Measurements from ENCODE around the gene EHD3.

Gene EHD3

GRCh38 chr2:31238906-31239592 is 5.1 kb downstream of the EHD3 start:
- H2AFZ ChIP-seq (ENCODE audit: low read length): no peak overlapping the region
- H3K27me3 ChIP-seq (replicated peaks; ENCODE audit: insufficient read depth, low read length): no peaks in the 10 kb centered on the region

DNA sequence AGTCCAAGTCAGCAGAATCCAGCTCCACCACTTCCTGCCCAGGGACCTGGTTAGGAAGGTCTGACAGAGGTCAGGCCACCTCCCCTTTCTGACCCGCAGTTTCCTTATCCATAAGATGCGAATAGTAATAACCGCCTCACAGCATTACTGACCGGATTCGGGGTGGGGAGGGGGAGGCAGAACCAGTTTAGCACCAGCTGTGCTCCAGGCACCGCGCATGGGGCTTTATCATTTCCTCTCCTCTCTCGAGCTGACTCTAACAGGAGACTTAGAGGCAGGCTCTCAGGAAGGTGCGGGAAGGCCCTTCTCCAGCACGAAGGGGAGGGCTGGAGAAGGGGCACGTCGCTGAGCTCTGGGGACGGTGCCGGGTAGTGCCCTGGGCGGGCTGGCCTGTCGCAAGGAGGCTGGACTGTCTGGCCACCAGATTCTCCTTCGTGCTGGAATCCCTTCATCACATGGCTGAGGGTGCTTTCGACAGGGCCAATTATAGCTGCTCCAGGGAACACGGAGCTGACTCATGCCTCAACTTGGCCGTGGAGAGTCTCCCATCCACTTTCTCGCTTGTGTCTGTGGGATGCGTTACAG is 5.7 kb downstream of the EHD3 start:
- no peaks in the 10 kb centered on the region for H3K79me2 ChIP-seq (ENCODE audit: low read length)
- H3K9me2 ChIP-seq (replicated peaks; ENCODE audit: insufficient read depth, low read length): no peaks in the 10 kb centered on the region
- no peaks in the 10 kb centered on the region for H3K9me3 ChIP-seq (replicated peaks; ENCODE audit: insufficient read depth, low read length)
- H3K27me3 ChIP-seq (replicated peaks; ENCODE audit: insufficient read depth, low read length): no peaks in the 10 kb centered on the region
- DNase-seq: no peak
- H3K9ac ChIP-seq (ENCODE audit: low read length): no peak overlapping the region
- H3K27ac ChIP-seq (ENCODE audit: low read length): no peak overlapping the region
- no peak overlapping the region for H3K4me3 ChIP-seq (ENCODE audit: low read length)
- no peaks in the 10 kb centered on the region for H4K20me1 ChIP-seq (ENCODE audit: insufficient read depth, low read length)
- H2AFZ ChIP-seq (ENCODE audit: low read length): no peak overlapping the region
- 0 out of 2 replicates have a peak, but pooled peaks cover 2% of the 10 kb centered on the region for H3F3A ChIP-seq (ENCODE audit: insufficient read depth, low read length)
- TF ChIP-seq, protein P1, sequence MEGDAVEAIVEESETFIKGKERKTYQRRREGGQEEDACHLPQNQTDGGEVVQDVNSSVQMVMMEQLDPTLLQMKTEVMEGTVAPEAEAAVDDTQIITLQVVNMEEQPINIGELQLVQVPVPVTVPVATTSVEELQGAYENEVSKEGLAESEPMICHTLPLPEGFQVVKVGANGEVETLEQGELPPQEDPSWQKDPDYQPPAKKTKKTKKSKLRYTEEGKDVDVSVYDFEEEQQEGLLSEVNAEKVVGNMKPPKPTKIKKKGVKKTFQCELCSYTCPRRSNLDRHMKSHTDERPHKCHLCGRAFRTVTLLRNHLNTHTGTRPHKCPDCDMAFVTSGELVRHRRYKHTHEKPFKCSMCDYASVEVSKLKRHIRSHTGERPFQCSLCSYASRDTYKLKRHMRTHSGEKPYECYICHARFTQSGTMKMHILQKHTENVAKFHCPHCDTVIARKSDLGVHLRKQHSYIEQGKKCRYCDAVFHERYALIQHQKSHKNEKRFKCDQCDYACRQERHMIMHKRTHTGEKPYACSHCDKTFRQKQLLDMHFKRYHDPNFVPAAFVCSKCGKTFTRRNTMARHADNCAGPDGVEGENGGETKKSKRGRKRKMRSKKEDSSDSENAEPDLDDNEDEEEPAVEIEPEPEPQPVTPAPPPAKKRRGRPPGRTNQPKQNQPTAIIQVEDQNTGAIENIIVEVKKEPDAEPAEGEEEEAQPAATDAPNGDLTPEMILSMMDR (IDR thresholded peaks at IDR 0.05; ENCODE audit: low read length): no peak
- TF ChIP-seq EZH2phosphoT487 (IDR thresholded peaks at IDR 0.05; ENCODE audit: low read length) (no peak), EZH2 (optimal IDR thresholded peaks at IDR 0.05; ENCODE audit: low read depth, low read length) (no peak)
- H3K4me2 ChIP-seq (ENCODE audit: low read depth, low read length): no peak overlapping the region
- no peaks in the 10 kb centered on the region for H3K36me3 ChIP-seq (replicated peaks; ENCODE audit: insufficient read depth, low read length)
- H3K4me1 ChIP-seq (ENCODE audit: low read length): no peaks in the 10 kb centered on the region

More at GRCh38 chr2:31238906-31239592, 5.1 kb downstream of the EHD3 start:
- Histone ChIP-seq H3K4me2 (ENCODE audit: low read depth, low read length) (no peak overlapping the region), H3K79me2 (ENCODE audit: low read length) (no peaks in the 10 kb centered on the region), H3K9me3 (replicated peaks; ENCODE audit: insufficient read depth, low read length) (no peaks in the 10 kb centered on the region), H3K9ac (ENCODE audit: low read length) (no peak overlapping the region), H3K27ac (ENCODE audit: low read length) (no peak overlapping the region), H3K36me3 (replicated peaks; ENCODE audit: insufficient read depth, low read length) (no peaks in the 10 kb centered on the region), H4K20me1 (ENCODE audit: insufficient read depth, low read length) (no peaks in the 10 kb centered on the region), H3K9me2 (replicated peaks; ENCODE audit: insufficient read depth, low read length) (no peaks in the 10 kb centered on the region), H3F3A (ENCODE audit: insufficient read depth, low read length) (0 out of 2 replicates have a peak, but pooled peaks cover 2% of the 10 kb centered on the region), H3K4me1 (ENCODE audit: low read length) (no peaks in the 10 kb centered on the region), H3K4me3 (ENCODE audit: low read length) (no peak overlapping the region)
- no peak for DNase-seq
- TF ChIP-seq EZH2 (optimal IDR thresholded peaks at IDR 0.05; ENCODE audit: low read depth, low read length) (no peak), EZH2phosphoT487 (IDR thresholded peaks at IDR 0.05; ENCODE audit: low read length) (no peak)
- TF ChIP-seq, protein P1 (IDR thresholded peaks at IDR 0.05; ENCODE audit: low read length): no peak

DNA sequence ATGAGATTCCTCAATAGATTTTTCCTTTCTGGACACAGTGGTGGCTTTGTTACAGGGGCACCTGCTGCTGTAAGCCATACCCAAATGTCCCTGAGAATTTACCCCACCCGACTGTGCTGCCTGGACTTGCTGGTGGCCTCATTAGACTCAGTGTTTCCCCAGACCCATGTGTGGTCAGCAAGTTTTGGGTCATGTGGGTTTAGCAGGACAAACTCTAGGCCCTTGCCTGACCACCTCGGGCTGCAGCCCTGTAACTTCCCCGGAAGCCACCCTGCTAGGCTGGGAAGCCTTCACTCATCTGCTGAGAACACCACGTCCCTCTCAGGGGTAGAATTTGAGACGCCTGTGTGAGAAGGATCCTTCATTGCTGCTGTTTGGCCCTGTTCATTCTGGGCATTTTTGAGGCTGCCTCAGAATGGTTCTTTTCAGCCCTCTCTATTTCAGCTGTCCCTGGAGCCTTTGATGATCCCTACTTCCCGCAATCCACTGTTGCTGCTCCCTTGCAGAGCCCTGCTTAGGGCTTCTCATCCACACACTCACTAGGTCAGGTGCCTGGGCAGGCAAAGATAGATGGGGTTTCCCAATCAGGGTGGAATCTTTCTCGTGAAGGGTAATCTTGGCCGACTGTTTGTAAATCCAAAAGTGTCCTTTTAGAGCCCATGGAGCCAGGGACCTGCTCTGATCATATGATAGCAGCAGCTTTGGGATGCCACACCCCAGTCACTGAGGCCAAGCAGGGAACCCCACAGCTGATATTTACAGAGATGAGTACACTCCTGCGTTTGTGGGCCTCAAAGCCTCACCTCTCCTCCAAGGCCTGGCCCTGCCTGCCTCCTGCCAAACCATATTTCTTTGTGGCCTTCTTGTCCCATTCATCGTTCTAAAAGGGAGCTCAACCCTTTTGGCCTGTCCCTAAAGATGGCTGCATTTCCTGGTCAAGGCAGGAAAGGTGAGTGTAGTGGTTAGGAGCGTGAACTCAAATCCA is 6.7 kb downstream of the EHD3 start:
- Histone ChIP-seq H3F3A (ENCODE audit: insufficient read depth, low read length) (no peaks in the 10 kb centered on the region), H3K27ac (ENCODE audit: low read length) (no peak overlapping the region), H3K4me3 (ENCODE audit: low read length) (no peak overlapping the region), H4K20me1 (ENCODE audit: insufficient read depth, low read length) (no peaks in the 10 kb centered on the region), H3K9me3 (replicated peaks; ENCODE audit: insufficient read depth, low read length) (no peaks in the 10 kb centered on the region), H3K27me3 (replicated peaks; ENCODE audit: insufficient read depth, low read length) (no peaks in the 10 kb centered on the region), H2AFZ (ENCODE audit: low read length) (no peak overlapping the region), H3K4me1 (ENCODE audit: low read length) (no peaks in the 10 kb centered on the region), H3K9ac (ENCODE audit: low read length) (no peak overlapping the region), H3K4me2 (ENCODE audit: low read depth, low read length) (no peak overlapping the region), H3K36me3 (replicated peaks; ENCODE audit: insufficient read depth, low read length) (no peaks in the 10 kb centered on the region), H3K9me2 (replicated peaks; ENCODE audit: insufficient read depth, low read length) (no peaks in the 10 kb centered on the region), H3K79me2 (ENCODE audit: low read length) (no peaks in the 10 kb centered on the region)
- DNase-seq: no peak
- TF ChIP-seq EZH2phosphoT487 (IDR thresholded peaks at IDR 0.05; ENCODE audit: low read length) (no peak), EZH2 (optimal IDR thresholded peaks at IDR 0.05; ENCODE audit: low read depth, low read length) (no peak)
- TF ChIP-seq, protein P1 (IDR thresholded peaks at IDR 0.05; ENCODE audit: low read length): no peak

All from MM.1S (cell line).